C4-2B (cell line): ENCODE data around the gene GAMT.

Experiments used
- H3K27ac ChIP-seq: fragments of 450-650 bp; 2 replicates; pipeline ENCODE4 v1.5.1; 2017
- CTCF ChIP-seq: fragments of 450-650 bp; conservative IDR thresholded peaks from 2 replicates; pipeline ENCODE4 v1.5.1; 2017; ENCODE audit warnings: mild to moderate bottlenecking
- ZFX ChIP-seq: fragments of 450-650 bp; IDR thresholded peaks from 2 replicates; pipeline ENCODE4 v1.6.1; 2017

GAMT gene

DNA sequence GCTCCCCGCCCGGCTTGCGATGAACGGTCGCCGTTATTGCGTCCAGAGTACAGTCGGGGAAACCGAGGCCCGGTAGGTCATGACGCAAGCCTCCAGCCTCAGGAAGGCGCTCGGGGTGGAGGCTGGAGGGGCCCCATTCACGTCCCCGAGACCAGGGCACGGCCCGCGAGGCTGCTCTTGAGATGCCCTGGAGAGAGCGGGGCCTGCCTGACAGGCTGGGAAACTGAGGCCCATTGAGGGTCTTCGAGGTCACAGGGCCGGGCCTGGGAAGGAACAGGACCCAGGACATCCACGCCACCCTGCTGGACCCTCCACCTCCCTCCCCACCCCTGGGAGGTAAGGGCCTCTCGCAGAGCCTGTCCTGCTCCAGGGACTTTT lies 17.3 kb downstream of the GAMT start:
- peak overlapping the region; percentile 95 for H3K27ac ChIP-seq
- TF ChIP-seq CTCF = no peak
- peak; percentile 41; the same call in 1 of the 2 replicates for TF ChIP-seq ZFX

- peak within 1 kb of the TSS; percentile 95 for H3K27ac ChIP-seq
Measured at GRCh38 chr19:1383312-1384084, 17.8 kb downstream of the GAMT start, which contains the start of gene NDUFS7. TSS of gene NDUFS7 (plus strand) at chr19:1383907. CDS start at chr19:1383927, 20 bp downstream.

DNA sequence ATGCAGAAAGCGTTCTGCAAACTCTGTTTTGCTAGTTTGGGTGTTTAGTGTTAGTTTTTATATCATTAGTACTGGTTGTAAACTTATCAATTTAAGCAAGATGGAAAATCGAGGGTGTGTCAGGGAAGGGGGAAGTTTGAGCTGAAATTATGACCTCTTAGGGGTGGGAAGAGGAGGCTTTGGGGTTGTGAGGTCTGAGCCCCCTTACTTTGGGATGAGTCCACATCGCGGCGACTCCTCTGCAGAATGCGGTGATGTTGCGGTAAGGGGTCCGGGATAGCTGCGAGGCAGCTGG lies 18.4 kb downstream of the GAMT start:
- TF ChIP-seq ZFX (no peak), CTCF (no peak)
- H3K27ac ChIP-seq = no peak overlapping the region

More at GRCh38 chr19:1383312-1384084, 17.8 kb downstream of the GAMT start, which contains the start of gene NDUFS7:
- TF ChIP-seq CTCF (no peak), ZFX (peak; percentile 74; the same call in 1 of the 2 replicates)

DNA sequence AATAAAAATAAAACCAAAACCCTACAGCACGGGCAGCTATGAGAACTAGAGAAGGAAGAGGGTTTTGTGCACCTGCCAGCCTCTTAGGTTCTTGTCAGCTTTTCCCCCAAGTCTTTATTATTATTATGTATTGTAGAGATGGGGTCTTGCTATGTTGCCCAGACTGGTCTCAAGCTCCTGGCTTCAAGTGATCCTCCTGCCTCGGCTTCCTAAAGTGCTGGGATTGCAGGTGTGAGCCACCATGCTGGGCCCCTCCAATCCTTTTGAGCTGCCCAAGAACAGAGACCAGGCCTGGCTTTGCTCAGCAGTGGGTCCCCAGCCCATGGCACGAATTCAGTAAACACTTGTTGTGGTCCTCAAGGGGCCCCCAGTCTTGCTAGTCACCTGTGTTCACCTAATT lies 19.1 kb downstream of the GAMT start:
- TF ChIP-seq ZFX (no peak), CTCF (no peak)
- no peak overlapping the region for H3K27ac ChIP-seq

DNA sequence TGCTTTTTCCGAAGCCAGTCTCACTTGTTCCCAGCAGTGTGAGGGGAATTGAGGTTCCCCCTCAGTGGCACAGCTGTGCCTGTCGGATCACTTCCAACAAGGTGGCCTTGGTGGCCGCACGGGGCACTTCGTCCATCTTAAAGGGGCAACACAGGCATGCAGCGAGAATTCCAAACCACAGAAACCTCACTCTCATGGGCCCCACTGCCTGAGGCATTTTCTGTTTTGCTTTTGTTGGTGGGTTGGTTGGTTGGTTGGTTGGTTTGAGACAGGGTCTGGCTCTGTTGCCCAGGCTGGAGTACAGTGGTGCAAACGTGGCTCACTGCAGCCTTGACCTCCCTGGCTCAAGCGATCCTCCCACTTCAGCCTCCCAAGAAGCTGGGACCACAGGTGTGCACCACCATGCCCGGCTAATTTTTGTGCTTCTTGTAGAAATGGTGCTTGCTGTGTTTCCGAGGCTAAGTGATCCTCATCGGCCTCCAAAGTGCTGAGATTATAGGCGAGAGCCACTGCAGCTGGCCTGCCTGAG lies 21.3 kb downstream of the GAMT start:
- H3K27ac ChIP-seq = no peak overlapping the region
- TF ChIP-seq ZFX = no peak
- TF ChIP-seq CTCF = no peak

DNA sequence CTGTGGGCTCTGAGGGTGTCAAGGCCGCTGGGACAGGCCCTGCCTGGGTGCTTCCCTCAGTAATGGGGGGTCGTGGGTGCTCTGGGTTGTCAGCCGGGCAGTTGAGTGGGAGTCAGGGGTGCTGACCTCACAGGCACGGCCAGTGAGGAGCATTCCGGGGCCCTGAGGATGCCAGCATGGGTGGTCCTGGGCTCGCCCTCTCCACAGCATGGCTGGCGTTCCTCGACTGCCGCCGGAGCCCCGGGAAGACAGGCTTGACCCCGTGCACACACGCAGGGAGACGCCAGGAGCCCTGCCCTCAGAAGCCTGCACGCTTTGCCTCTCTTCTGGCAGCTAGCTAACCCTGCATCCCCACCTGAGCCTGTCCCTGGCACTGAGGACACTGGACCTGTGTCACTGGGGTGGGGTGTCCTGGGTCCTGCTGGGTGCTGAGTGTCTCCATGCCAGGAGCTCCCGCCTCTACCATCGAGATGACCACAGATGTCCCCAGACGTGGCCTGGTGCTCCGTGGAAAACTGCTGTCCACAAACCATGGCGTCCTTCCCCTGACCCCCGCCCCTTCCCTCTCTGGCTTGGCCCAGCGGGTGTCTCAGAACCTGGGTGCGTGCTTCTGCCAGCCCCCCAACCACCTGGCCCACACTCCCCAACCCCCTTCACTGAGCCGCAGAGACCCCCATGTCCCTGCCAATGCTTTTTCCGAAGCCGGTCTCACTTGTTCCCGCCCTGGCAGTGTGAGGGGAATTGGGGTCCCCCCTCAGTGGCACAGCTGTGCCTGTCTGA lies 22.0 kb downstream of the GAMT start:
- no peak for TF ChIP-seq CTCF
- no peak for TF ChIP-seq ZFX
- H3K27ac ChIP-seq = no peak overlapping the region
